ENCODE measurements around the gene ACIN1.

DNA sequence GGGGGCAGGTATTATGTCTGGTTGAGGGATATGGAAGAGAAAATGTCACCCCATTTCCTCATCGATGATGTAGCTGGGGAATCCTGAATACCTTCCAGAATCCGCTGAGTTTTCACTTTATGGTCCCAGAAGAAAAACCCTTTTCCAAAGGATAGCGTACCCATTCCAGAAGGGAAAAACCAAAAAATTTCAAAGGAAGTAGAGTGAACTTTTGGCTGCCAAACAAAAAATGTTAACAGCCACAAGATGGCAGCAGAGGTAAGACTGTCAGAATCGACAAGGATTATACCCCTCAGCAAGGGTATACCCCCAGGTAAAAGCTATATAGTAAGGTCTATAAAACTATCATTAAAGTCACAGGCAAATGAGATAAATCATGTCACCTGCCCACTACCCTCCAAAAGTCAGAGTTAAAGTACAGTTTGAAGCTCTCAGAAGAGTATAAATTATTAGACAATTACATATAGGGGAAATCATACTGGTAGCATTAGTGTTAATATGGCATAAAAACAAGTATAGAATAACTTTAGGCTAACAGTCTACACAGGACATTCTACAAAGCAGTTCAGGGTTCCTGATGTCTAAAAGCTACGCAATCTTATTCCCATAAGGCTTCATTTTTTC, 18.0 kb downstream of the ACIN1 start:
- no peak for TF ChIP-seq TAF1 (IDR thresholded peaks at IDR 0.05; ENCODE audit: low read depth, low read length)
- no peak for TF ChIP-seq POLR2A (IDR thresholded peaks at IDR 0.05; ENCODE audit: low read depth, low read length)

Data from GM12891 (cell line).